Right kidney (tissue), 1 donor: Measurements from ENCODE around the gene GK.
"Not testable (repeated sequence)": the region's sequence is repeated elsewhere in the genome, so short reads cannot be mapped to it uniquely, and the experiment has no call there.

Source experiments
- DNase-seq: peaks from one replicate; pipeline ENCODE4 v3.0.0-alpha.2; 2016

The GK gene

DNA sequence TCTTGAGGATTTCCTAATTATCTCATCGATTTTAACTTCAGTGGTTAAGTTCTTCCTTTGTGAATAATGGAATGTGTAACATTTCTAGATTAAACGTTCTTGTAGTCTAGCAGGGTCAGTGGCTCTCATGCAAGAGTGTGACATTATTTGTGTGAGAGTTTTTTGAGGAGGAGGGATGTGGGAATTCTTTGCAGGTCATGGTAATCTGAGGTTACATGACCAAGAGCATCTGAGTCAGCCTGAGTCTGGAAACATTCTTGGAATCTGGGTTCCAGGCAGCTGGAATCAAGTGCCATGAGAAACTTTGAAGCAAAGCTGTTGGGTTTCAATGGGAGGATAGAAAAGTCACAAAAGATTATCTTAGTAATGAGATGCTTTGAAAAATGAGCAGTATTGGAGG lies 49.5 kb downstream of the GK start:
- no peak for DNase-seq

DNA sequence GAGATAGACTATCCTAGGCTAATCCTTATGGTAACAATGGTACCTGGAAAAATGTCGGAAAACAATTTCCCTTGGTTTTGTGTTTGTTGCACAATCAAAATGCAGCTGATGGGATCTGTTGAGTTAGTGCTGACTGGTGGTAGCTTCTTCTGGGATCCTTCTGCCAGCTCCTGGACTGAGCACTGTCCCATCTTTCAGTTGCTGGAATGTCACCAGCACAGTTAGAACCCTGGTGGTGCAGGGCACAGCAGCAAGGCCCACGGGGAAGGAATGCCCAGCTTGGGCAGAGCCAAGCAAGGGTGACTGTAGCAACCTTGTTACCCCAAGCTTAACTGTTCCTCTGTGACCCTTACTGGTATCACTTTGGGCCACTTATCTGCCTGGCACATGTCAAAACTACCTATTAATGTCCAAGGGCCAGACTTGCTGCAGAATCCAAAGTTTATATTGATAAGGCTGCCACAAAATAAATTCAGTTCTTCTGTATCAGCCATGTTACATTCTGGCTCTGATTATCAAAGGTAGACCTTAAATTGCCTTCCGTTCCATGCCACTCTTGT lies 53.1 kb downstream of the GK start:
- no peak for DNase-seq

GRCh38 chrX:30712214-30712613 lies 59.0 kb downstream of the GK start:
- no peak for DNase-seq

GRCh38 chrX:30713061-30713525 lies 59.9 kb downstream of the GK start:
- DNase-seq: peak; percentile 6

DNA sequence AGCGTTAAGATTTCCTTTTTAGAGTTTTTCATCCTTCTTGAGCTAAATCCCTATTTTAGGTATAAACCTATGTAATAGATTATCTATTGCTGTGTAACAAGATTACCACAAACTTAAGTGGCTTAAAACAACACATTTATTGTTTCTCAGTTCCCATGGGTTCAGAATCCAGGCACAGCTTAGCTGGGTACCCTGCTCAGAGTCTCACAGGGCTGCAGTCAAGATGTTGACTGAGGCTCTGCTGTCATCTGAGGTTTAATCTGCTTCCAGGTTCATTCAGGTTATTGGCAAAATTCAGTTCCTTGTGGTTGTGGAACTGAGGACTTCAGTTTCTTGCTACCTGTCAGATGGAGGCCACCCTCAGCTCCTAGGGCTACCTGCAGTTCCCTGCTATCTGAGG lies 60.9 kb downstream of the GK start:
- no peak for DNase-seq

DNA sequence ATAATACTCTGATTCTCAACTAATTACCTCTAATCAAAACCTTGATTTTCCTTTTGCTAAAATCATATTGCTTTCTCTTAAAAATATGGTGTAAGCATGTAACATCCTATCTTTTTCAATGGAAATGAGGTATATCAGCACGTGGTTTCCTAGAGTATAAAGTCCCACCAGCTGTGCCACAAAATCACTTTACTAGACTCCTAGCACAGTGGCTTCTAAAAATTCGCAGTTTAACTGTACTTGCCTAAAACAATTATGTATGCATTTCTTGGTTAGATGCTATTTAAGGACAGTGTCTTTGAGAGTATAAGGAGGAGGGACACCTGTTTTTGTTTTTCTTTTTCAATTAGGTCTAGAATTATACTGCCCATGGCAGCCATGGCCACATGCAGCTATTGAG lies 62.8 kb downstream of the GK start:
- no peak for DNase-seq

GRCh38 chrX:30733852-30734660 lies 80.8 kb downstream of the GK start:
- no peak for DNase-seq

DNA sequence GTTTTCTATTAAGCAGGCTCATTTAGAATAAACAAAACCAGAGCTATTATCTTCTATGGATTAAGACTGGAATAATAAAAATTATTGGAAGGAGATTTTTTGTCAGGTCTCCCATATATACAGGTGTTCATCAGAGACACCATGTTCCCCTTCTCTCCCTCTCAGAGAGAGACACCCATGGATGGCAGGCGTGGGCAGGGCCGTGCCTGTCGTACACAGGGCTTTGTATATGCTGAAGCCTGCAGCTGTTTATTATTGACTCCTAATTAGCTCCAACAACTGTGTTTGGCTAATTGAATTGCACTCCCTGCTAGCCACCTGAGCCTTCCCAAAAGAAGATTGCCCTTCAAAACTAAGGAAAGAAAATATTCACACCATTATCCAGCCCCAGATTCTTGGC lies 81.6 kb downstream of the GK start:
- no peak for DNase-seq

- no peak for DNase-seq
These were observed 82.6 kb downstream of the GK start for GRCh38 chrX:30735839-30736238.

- DNase-seq: no peak
These were observed 88.3 kb downstream of the GK start for GRCh38 chrX:30741545-30741944.

GRCh38 chrX:30748342-30748960 lies 95.2 kb downstream of the GK start:
- no peak for DNase-seq

DNA sequence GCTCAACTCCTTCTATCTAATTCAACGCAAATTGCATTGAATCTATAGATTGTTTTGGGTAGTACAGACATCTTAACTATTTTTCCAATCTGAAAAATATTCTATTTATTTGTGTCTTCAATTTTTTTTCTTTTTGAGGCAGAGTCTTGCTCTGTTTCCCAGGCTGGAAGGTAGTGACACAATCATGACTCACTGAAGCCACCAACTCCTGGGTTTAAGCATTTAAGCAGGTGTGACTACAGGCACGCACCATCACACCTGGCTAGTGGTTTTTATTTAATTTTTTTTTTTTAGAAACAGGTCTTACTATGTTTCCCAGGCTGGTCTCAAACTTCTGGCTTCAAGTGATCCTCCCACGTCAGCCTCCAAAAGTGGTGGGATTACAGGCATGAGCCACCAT lies 98.3 kb downstream of the GK start:
- no peak for DNase-seq

DNA sequence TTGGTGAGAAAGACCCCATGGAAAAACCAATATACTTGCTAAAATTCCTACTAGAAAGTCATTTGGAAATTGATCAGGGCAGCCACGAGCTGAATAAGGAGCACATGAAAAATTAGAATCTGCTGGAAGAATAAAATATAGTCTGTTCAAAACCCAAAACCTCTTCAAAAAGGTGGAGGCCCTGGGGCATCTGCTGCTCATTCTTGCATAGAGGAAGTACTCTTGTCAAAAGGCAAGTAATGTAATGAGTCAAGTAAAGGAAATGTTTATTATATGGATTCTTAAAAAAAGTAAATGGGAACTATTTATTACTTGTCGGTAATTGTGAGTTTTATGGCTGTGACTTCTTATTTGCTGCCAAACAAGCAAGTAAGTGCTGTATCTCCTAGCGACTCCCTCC lies 109.5 kb downstream of the GK start:
- DNase-seq: no peak

DNA sequence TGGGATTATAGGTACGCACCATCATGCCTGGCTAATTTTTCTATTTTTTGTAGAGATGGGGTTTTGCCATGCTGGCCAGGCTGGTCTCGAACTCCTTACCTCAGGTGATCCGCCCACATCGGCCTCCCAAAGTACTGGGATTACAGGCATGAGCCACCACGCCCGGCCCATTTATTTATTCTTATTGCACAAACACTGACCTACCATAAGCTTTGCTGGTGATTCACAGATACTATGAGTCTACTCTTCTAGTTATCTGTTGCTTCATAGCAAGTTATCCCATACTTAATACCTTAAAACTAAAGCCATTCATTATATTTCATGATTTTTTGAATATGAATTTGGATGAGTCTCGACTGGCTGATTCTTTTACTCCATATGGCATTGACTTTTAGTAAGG lies 120.5 kb downstream of the GK start:
- not testable (repeated sequence) for DNase-seq

- no peak for DNase-seq
These were observed 124.4 kb downstream of the GK start for GRCh38 chrX:30777575-30777974.

GRCh38 chrX:30779453-30780030 lies 126.3 kb downstream of the GK start:
- DNase-seq: no peak
